Heart right ventricle (tissue), 16 donors: ENCODE data around the gene ANO4. TPM values are rescaled to one million over a fixed set of nuclear protein-coding genes. Genes with fewer than 3 reads are reported as not detected.
"Not testable (repeated sequence)": the region's sequence is repeated elsewhere in the genome, so short reads cannot be mapped to it uniquely, and the experiment has no call there.

Source experiments
- ATAC-seq, 8 donors: fragments of 200-7000 bp; cut with Tn5 transposase; one replicate each; pipeline ENCODE4 v1.9.1; 2020; ENCODE audit warnings: mild to moderate bottlenecking in 8 of 8, moderate library complexity in 8 of 8, moderate number of reproducible peaks in 1 of 8
- DNase-seq, 2 donors: peaks; one replicate each; pipeline ENCODE4 v3.0.0-alpha.2; 2020
- H3K27ac ChIP-seq, 10 donors: fragments of 200-600 bp; sonication (generic) in 2 of 10; one replicate each; pipeline versions ENCODE4 v1.5.0 to v1.8.0; 2020 to 2022; ENCODE audit warnings: mild to moderate bottlenecking in 3 of 10
- H3K27me3 ChIP-seq, 7 donors: fragments of 200-600 bp; one replicate each; pipeline ENCODE4 v1.8.0; 2021 to 2022; ENCODE audit warnings: mild to moderate bottlenecking in 2 of 7
- H3K36me3 ChIP-seq, 9 donors: fragments of 200-600 bp; sonication (generic) in 1 of 9; one replicate each; pipeline versions ENCODE4 v1.5.0 to v1.8.0; 2020 to 2022; ENCODE audit warnings: mild to moderate bottlenecking in 2 of 9
- H3K4me1 ChIP-seq, 9 donors: fragments of 200-600 bp; sonication (generic) in 1 of 9; one replicate each; pipeline versions ENCODE4 v1.5.0 to v1.8.0; 2020 to 2022; ENCODE audit warnings: mild to moderate bottlenecking in 4 of 9
- H3K4me3 ChIP-seq, 10 donors: fragments of 200-600 bp; sonication (generic) in 2 of 10; one replicate each; pipeline versions ENCODE4 v1.5.0 to v1.8.0; 2020 to 2022; ENCODE audit warnings: mild to moderate bottlenecking in 7 of 10, moderate library complexity in 2 of 10
- H3K9me3 ChIP-seq, 11 donors: fragments of 200-600 bp in 10 of 11; sonication (generic) in 2 of 11; one replicate each; pipeline versions ENCODE4 v1.5.0 to v1.8.0; 2013 to 2022; ENCODE audit warnings: mild to moderate bottlenecking in 2 of 11, control low read depth in 1 of 11, moderate library complexity in 1 of 11
- WGBS, 2 donors: extraction: QIAGEN DNeasy Blood & Tissue Kit; methylation state at CpG; one replicate each; pipeline ENCODE4 v1.1.7; 2013; ENCODE audit warnings: inconsistent platforms in 1 of 2; 5-methylcytosine and 5-hydroxymethylcytosine counted together
- intact Hi-C, 10 donors: fragments of 100-400 bp; cut with DNase I; formaldehyde crosslinking; loops; one replicate each; pipeline versions ENCODE4 v1.11.1 to v1.14.2; 2022
- polyA plus RNA-seq, 2 donors: library from polyadenylated mRNA; stranded (reverse); fragments of 200-250 nt; gene quantifications; one replicate each; pipeline ENCODE4 v1.2.3, GENCODE V29; 2013
- total RNA-seq, 10 donors: library from RNA; stranded (reverse); fragmentation: NEBNext Ultra II Directional in 3 of 10; extraction: Animal tissue kit (Norgen Biotek cat#: 25700) in 3 of 10; gene quantifications; one replicate each; pipeline versions ENCODE4 v1.2.1 to v1.2.4, GENCODE V29; 2021 to 2023
- TF ChIP-seq, protein P1 (sequence below), 9 donors: fragments of 200-600 bp; sonication (generic) in 2 of 9; IDR thresholded peaks; one replicate each; pipeline versions ENCODE4 v1.5.0 to v1.8.0; 2021 to 2022; ENCODE audit warnings: antibody characterized with exemption in 9 of 9, mild to moderate bottlenecking in 5 of 9, moderate library complexity in 1 of 9
- donor health status: Arrhythmogenic right ventricular cardiomyopathy.
- donor health status: ischemic (EF 13 %, LVEDD 7.1; RV severe dilation, severe dysfunction).
- donor health status: healthy with polysubstance abuse.
- donor health status: DM: no; HTN: yes; CAD: no.
- donor health status: DM: no; HTN: no; CAD: no.
- donor health status: ischemic (EF 25% LVEDD 6.9; RV normal size, moderate dysfunction).
- donor health status: ischemic (EF 25% LVEDD 5.7; RV mildly dilated, moderate dysfunction).
- donor health status: healthy.
- donor health status: DM: yes; HTN: yes; CAD: no.
- donor health status: Ischemic cardiomyopathy.
- donor health status: ischemic (EF 35%, LVEDD 5.7; RV mildly dilated, moderate dysfunction).
- donor health status: nonischemic (EF 11% LVEDD 7.7; RV severe dilation, severe dysfunction).
- donor health status: DM: yes; HTN: yes; CAD: no.
- donor health status: PGD.
- donor health status: ischemic (EF 29% LVEDD 5.4; RV normal size, mild dysfunction).
- donor health status: nonischemic (EF 23%, LVEDD 6.1; RV moderate dilation, normal function).

Gene ANO4
- total and polyA plus RNA-seq, 12 donors, result 0.08 to 0.45 (median 0.19) TPM; not detected in 5

DNA sequence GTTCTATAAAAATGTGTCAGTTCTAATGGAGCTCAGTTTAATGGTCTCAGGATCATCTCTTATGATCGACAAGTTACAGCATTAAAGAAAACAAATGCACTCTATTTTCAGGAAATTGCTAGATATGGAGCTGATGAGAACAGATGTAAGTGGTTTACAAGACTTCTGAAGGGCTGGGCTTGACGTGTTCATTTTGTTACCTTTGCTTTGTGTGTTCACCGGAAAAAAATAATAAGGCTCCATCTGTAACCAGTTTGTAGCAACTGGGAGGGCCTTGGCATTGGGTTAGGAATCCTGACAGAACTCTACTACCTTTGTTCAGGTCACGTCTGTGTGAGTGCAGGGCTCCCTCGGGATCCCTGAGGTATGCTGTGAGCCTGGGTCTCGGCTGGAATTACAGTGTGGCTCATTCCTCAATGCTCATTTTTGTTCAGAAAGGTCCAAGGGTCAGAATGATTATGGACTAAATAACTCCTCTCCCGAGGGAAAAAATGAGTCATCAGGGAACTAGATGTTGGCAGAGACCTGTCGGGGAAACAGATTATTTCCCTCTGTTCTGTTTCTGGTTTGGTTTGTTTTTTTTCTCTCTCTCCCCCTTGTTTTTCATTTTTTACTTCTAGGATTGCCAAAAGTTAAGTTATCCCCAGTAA is 257.4 kb downstream of the ANO4 start:
- H3K9me3 ChIP-seq, result peaks cover 0 to 9% (median 0%) of the 10 kb centered on the region in 11 donors
- TF ChIP-seq, protein P1, sequence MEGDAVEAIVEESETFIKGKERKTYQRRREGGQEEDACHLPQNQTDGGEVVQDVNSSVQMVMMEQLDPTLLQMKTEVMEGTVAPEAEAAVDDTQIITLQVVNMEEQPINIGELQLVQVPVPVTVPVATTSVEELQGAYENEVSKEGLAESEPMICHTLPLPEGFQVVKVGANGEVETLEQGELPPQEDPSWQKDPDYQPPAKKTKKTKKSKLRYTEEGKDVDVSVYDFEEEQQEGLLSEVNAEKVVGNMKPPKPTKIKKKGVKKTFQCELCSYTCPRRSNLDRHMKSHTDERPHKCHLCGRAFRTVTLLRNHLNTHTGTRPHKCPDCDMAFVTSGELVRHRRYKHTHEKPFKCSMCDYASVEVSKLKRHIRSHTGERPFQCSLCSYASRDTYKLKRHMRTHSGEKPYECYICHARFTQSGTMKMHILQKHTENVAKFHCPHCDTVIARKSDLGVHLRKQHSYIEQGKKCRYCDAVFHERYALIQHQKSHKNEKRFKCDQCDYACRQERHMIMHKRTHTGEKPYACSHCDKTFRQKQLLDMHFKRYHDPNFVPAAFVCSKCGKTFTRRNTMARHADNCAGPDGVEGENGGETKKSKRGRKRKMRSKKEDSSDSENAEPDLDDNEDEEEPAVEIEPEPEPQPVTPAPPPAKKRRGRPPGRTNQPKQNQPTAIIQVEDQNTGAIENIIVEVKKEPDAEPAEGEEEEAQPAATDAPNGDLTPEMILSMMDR (IDR thresholded peaks at IDR 0.05), result no peak
- H3K27me3 ChIP-seq, result no peaks in the 10 kb centered on the region
- WGBS, 2 donors, result 36 to 42% methylated on average over 8 of the region's 8 CpGs
- DNase-seq, result no peak
- peak in 1 of 8 donors; percentile 45 for ATAC-seq
- H3K4me3 ChIP-seq, result no peak overlapping the region
- H3K27ac ChIP-seq, result no peak overlapping the region
- no peaks in the 10 kb centered on the region for H3K36me3 ChIP-seq
- peaks cover 0 to 9% (median 0%) of the 10 kb centered on the region in 9 donors for H3K4me1 ChIP-seq
- intact Hi-C loops, result no loop called here

DNA sequence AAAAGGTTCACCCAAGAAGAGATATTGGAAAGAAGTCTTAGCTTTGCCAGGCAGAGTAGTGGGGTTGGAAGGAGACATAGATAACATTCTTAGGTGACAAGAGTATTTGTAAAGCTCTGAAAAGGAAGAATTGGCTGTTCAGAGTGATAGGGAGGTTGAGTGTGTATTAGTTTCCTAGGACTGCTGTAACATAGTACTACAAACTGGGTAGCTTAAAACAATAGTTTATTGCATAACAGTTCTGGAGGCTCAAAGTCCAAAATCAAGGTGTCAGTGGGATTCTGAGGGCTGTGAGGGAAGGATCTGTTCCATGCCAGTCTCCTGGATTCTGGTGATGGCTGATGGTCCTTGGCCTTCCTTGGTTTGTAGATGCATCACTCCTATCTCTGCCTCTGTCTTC is 258.6 kb downstream of the ANO4 start:
- TF ChIP-seq, protein P1 (IDR thresholded peaks at IDR 0.05), result no peak
- Histone ChIP-seq H3K4me3 (no peak overlapping the region), H3K36me3 (no peaks in the 10 kb centered on the region), H3K4me1 (peaks cover 0 to 9% (median 0%) of the 10 kb centered on the region in 9 donors), H3K9me3 (peaks cover 0 to 15% (median 0%) of the 10 kb centered on the region in 11 donors), H3K27me3 (no peaks in the 10 kb centered on the region), H3K27ac (no peak overlapping the region)
- DNase-seq, result no peak
- ATAC-seq, result no peak
- intact Hi-C loops, result no loop called here

DNA sequence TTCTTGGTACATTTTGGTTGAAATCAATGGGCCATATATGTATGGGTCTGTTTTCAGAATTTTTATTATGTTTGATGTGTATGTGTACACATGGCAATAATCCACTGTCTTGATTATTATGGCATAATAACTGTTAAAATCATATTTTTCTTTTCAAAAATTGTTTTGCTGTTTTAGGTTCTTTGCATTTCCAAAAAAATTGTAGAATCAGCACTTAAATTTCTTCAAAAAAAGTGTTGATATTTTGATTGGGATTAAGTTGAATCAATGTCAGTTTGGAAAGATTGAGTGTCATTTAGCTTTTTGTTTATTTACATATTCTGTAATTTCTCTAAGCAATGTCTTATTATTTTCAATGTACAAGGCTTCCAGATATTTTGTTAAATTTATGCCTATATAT is 261.4 kb downstream of the ANO4 start:
- peaks cover 0 to 21% (median 0%) of the 10 kb centered on the region in 11 donors for H3K9me3 ChIP-seq
- TF ChIP-seq, protein P1 (IDR thresholded peaks at IDR 0.05), result no peak
- H3K4me3 ChIP-seq, result no peak overlapping the region
- ATAC-seq, result no peak
- DNase-seq, result no peak
- intact Hi-C loops, result no loop called here
- H3K4me1 ChIP-seq, result peaks cover 0 to 9% (median 0%) of the 10 kb centered on the region in 9 donors
- H3K36me3 ChIP-seq, result no peaks in the 10 kb centered on the region
- H3K27ac ChIP-seq, result no peak overlapping the region
- H3K27me3 ChIP-seq, result no peaks in the 10 kb centered on the region

DNA sequence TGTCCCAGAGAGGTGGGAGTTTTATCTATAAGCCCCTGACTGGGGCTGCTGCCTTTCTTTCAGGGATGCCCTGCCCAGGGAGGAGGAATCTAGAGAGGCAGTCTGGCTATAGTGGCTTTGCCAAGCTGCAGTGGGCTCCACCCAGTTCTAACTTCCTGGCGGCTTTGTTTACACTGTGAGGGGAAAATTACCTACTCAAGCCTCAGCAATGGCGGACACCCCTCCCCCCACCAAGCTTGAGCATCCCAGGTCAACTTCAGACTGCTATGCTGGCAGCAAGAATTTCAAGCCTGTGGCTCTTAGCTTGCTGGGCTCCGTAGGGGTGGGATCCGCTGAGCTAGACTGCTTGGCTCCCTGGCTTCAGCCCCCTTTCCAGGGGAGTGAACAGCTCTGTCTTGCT is 267.9 kb downstream of the ANO4 start:
- H3K27me3 ChIP-seq, DNase-seq, H3K4me1 ChIP-seq, H3K4me3 ChIP-seq, H3K36me3 ChIP-seq, H3K27ac ChIP-seq, intact Hi-C loops, ATAC-seq: not testable (repeated sequence)
- H3K9me3 ChIP-seq, result peaks cover 0 to 27% (median 0%) of the 10 kb centered on the region in 11 donors
- 77 to 88% methylated on average over 4 of the region's 4 CpGs for WGBS, 2 donors

DNA sequence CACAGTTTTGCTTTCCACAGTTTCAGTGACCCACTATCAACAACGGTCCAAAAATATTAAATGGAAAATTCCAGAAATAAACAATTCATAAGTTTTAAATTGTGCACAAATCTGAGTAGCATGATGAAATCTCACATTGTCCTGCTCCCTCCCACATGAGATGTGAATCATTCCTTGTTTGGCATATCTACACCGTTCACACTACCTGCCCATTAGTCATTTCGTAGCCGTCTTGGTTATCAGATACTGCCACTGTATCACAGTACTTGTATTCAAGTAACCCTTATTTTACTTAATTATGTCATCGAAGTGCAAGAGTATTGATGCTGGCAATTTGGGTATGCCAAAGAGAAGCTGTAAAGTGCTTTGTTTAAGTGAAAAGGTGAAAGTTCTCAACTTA is 270.1 kb downstream of the ANO4 start:
- ATAC-seq (no peak), DNase-seq (no peak)
- Histone ChIP-seq H3K27me3 (no peaks in the 10 kb centered on the region), H3K9me3 (peaks cover 0 to 20% (median 0%) of the 10 kb centered on the region in 11 donors), H3K36me3 (no peaks in the 10 kb centered on the region), H3K27ac (no peak overlapping the region), H3K4me1 (no peaks in the 10 kb centered on the region), H3K4me3 (no peak overlapping the region)
- intact Hi-C loops, result no loop called here
- 82 to 83% methylated on average over 5 of the region's 5 CpGs for WGBS, 2 donors
- TF ChIP-seq, protein P1 (IDR thresholded peaks at IDR 0.05), result no peak
